Measurements from ENCODE around the gene KCNIP2. TPM values are rescaled to one million over a fixed set of nuclear protein-coding genes. Genes with fewer than 3 reads are reported as not detected.

Gene KCNIP2
- total RNA-seq, 4 donors from 2014 or later = 1.0 to 3.5 (median 1.4) TPM

GRCh38 chr10:101859530-101859929 lies 15.9 kb upstream of the KCNIP2 start:
- no peak for DNase-seq
- TF ChIP-seq POLR2A (IDR thresholded peaks at IDR 0.05) = no peak
- no peak for TF ChIP-seq CTCF (IDR thresholded peaks at IDR 0.05)
- intact Hi-C loops (cut with DNase I) = no loop called here

GRCh38 chr10:101858723-101859500 lies 15.3 kb upstream of the KCNIP2 start:
- Histone ChIP-seq H3K27me3 (no peaks in the 10 kb centered on the region), H3K27ac (no peak overlapping the region), H3K9me3 (no peaks in the 10 kb centered on the region), H3K4me3 (replicated peaks in 1 of 3) (no peak overlapping the region), H3K4me1 (no peaks in the 10 kb centered on the region), H3K36me3 (no peaks in the 10 kb centered on the region)
- 62 to 95% methylated on average over 3 of the region's 3 CpGs for WGBS, 2 donors
- intact Hi-C loops (cut with DNase I) = no loop called here
- TF ChIP-seq POLR2A (IDR thresholded peaks at IDR 0.05) (no peak), CTCF (IDR thresholded peaks at IDR 0.05) (no peak)
- no peak for DNase-seq

More at GRCh38 chr10:101859530-101859929, 15.9 kb upstream of the KCNIP2 start:
- H3K4me3 ChIP-seq (replicated peaks in 1 of 3) = no peak overlapping the region
- WGBS, 2 donors = 94 to 97% methylated on average over 2 of the region's 2 CpGs
- no peaks in the 10 kb centered on the region for H3K27me3 ChIP-seq
- no peak overlapping the region for H3K27ac ChIP-seq
- no peaks in the 10 kb centered on the region for H3K4me1 ChIP-seq
- no peaks in the 10 kb centered on the region for H3K9me3 ChIP-seq
- no peaks in the 10 kb centered on the region for H3K36me3 ChIP-seq

- Histone ChIP-seq H3K4me3 (replicated peaks in 1 of 3) (no peak overlapping the region), H3K9me3 (no peaks in the 10 kb centered on the region), H3K4me1 (no peaks in the 10 kb centered on the region), H3K27ac (no peak overlapping the region), H3K36me3 (no peaks in the 10 kb centered on the region), H3K27me3 (no peaks in the 10 kb centered on the region)
- intact Hi-C loops (cut with DNase I) = no loop called here
- no peak for DNase-seq
- no peak for TF ChIP-seq CTCF (IDR thresholded peaks at IDR 0.05)
- no peak for TF ChIP-seq POLR2A (IDR thresholded peaks at IDR 0.05)
- 0 to 100% methylated on average over 1 of the region's 1 CpG for WGBS, 2 donors
These were observed 14.3 kb upstream of the KCNIP2 start for GRCh38 chr10:101857802-101858476.

- no peaks in the 10 kb centered on the region for H3K9me3 ChIP-seq
- no peak overlapping the region for H3K27ac ChIP-seq
- no peak for DNase-seq
- no peaks in the 10 kb centered on the region for H3K4me1 ChIP-seq
- no peak overlapping the region for H3K4me3 ChIP-seq (replicated peaks in 1 of 3)
- TF ChIP-seq POLR2A (IDR thresholded peaks at IDR 0.05) = no peak
- no peak for TF ChIP-seq CTCF (IDR thresholded peaks at IDR 0.05)
- H3K27me3 ChIP-seq = no peaks in the 10 kb centered on the region
- H3K36me3 ChIP-seq = no peaks in the 10 kb centered on the region
- intact Hi-C loops (cut with DNase I) = no loop called here
These were observed 13.0 kb upstream of the KCNIP2 start for GRCh38 chr10:101856626-101857025.
